ENCODE results near the gene TSNAX. TPM values are rescaled to one million over a fixed set of nuclear protein-coding genes. Genes with fewer than 3 reads are reported as not detected.

Gene TSNAX
- total RNA-seq, 1 donor from 2014 or later = 44.1 TPM

DNA sequence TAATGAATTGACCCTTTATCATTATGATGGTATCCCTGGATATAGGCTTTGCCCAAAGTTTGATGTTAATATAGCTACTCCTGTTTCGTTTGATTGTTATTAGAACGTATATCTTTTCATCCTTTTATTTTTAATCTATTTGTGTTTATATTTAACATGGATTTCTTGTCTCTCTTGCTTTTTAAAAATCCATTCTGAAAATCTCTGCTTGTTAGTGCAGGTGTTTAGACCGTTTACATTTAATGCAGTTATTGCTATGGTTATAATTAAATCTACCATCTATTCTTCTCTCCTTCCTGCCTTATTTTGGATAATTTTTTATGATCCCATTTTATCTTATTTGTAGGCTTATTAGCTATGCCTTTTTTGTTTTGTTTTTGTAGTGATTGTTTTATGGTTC lies 12.4 kb downstream of the TSNAX start:
- Mint-ChIP-seq H3K27ac (ENCODE audit: unreplicated experiment) (no peak overlapping the region), H3K4me3 (ENCODE audit: unreplicated experiment) (no peak overlapping the region), H3K36me3 (ENCODE audit: unreplicated experiment) (peaks cover 61% of the 10 kb centered on the region), H3K4me1 (ENCODE audit: unreplicated experiment) (peaks cover 6% of the 10 kb centered on the region), H3K27me3 (ENCODE audit: unreplicated experiment) (no peaks in the 10 kb centered on the region), H3K9me3 (ENCODE audit: unreplicated experiment) (peaks cover 7% of the 10 kb centered on the region)
- TF ChIP-seq, protein P1, sequence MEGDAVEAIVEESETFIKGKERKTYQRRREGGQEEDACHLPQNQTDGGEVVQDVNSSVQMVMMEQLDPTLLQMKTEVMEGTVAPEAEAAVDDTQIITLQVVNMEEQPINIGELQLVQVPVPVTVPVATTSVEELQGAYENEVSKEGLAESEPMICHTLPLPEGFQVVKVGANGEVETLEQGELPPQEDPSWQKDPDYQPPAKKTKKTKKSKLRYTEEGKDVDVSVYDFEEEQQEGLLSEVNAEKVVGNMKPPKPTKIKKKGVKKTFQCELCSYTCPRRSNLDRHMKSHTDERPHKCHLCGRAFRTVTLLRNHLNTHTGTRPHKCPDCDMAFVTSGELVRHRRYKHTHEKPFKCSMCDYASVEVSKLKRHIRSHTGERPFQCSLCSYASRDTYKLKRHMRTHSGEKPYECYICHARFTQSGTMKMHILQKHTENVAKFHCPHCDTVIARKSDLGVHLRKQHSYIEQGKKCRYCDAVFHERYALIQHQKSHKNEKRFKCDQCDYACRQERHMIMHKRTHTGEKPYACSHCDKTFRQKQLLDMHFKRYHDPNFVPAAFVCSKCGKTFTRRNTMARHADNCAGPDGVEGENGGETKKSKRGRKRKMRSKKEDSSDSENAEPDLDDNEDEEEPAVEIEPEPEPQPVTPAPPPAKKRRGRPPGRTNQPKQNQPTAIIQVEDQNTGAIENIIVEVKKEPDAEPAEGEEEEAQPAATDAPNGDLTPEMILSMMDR (IDR thresholded peaks at IDR 0.05) = no peak
- DNase-seq (ENCODE audit: extremely low spot score, unreplicated experiment) = no peak

DNA sequence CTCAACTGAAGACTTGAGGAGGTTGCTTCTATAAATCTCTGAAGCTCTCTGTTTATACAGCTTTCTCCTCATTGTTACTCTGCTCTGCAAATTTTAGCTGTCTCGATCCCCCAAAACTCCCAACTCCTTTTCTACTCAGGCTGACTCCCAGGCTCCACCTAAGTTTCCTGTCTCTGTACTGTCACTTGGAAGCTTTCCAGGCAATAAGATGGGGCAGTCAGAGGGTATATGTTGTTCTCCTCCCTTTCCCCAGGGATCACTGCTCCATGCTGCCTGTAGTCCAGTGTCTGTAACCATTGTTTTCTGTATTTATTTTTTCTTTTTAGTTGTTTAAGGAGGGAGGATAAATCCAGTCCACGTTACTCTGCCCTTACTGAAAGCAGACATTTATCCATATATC lies 13.4 kb downstream of the TSNAX start:
- peaks cover 7% of the 10 kb centered on the region for H3K9me3 Mint-ChIP-seq (ENCODE audit: unreplicated experiment)
- peak overlapping the region; percentile 70 for H3K27ac Mint-ChIP-seq (ENCODE audit: unreplicated experiment)
- H3K4me3 Mint-ChIP-seq (ENCODE audit: unreplicated experiment) = no peak overlapping the region
- peaks cover 6% of the 10 kb centered on the region for H3K4me1 Mint-ChIP-seq (ENCODE audit: unreplicated experiment)
- H3K27me3 Mint-ChIP-seq (ENCODE audit: unreplicated experiment) = no peaks in the 10 kb centered on the region
- peaks cover 61% of the 10 kb centered on the region for H3K36me3 Mint-ChIP-seq (ENCODE audit: unreplicated experiment)
- DNase-seq (ENCODE audit: extremely low spot score, unreplicated experiment) = no peak
- TF ChIP-seq, protein P1 (IDR thresholded peaks at IDR 0.05) = no peak

DNA sequence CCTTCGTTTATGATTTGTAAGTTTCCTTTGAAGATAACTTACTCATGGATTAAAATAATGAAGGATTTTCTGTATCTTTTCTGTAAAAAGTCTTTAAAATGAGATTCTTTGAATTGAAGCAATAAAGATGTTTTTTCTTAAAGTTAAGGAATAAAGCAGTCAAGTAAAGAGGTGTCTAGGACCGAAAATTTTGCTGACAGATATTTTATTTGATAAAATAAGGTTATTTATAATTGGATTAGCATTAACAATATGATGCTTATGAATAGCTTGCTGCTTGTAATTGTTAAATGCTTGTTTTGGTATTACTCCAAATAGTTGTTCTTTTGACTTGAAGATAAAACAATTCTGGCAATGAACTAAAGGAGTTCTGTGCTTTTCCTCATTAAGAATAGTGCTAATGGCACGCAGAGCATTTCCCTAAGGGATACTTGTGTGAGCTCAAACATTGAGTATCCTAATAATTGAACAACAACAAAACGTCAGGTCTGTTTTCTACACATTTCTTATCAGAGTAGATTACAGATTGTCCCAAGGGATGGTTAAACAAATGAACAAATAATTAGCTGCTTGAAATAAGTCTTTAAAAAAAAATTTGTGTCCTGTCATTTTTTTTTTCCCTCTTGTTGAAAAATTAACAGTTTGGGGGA lies 16.6 kb downstream of the TSNAX start:
- Mint-ChIP-seq H3K4me1 (ENCODE audit: unreplicated experiment) (peaks cover 6% of the 10 kb centered on the region), H3K9me3 (ENCODE audit: unreplicated experiment) (peaks cover 7% of the 10 kb centered on the region), H3K36me3 (ENCODE audit: unreplicated experiment) (peaks cover 43% of the 10 kb centered on the region), H3K4me3 (ENCODE audit: unreplicated experiment) (no peak overlapping the region), H3K27ac (ENCODE audit: unreplicated experiment) (no peak overlapping the region), H3K27me3 (ENCODE audit: unreplicated experiment) (no peaks in the 10 kb centered on the region)
- TF ChIP-seq, protein P1 (IDR thresholded peaks at IDR 0.05) = no peak
- DNase-seq (ENCODE audit: extremely low spot score, unreplicated experiment) = no peak

DNA sequence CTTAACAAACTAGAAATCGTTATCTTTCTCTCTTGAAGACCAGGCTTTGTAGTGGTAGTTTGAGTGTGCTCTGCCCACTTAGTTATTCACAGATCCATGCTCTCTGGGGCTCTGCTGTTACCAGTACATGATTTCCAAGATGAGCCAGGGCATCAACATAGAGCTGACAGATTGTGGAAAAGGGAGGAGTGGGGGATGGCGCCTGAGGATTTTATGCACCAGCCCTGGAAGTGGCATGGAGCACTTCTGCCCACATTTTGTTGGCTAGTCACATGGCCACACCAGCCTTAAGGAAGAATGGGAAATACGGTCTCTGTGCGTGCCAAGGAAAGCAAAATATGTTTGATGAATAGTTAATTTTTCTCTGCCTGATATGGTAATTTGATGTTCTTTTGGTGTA lies 18.2 kb downstream of the TSNAX start:
- H3K36me3 Mint-ChIP-seq (ENCODE audit: unreplicated experiment) = peaks cover 28% of the 10 kb centered on the region

DNA sequence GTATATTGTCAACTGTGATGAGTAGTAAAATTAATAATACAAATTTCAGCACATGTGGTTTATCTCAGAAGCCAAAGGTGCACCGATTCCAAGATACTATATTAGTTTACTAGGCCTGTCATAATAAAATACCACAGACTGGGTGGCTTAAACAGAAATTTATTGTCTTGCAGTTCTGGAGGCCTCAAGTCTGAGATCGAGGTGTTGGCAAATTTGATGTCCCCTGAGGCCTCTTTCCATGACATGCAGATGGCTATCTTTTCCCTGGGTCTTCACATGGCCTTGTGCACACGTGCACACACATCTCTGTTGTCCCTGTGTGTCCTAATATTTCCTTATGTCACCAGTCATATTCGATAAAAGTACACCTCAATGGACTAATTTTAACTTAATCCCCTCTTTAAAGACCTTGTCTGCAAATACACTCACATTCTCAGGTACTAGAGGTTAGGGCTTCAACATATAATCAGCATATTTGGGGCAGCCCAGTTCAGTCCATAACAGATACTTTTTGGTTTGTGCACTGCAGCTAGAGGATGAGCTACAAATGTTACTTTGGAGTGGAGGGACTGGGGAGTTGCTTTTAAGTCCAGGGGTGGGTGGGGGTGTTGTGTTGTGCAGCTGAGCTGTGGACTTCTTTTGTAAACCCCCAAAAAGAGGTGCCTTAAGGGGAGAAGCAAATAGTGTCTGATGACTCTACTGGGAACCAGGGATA lies 21.4 kb downstream of the TSNAX start:
- TF ChIP-seq, protein P1 (IDR thresholded peaks at IDR 0.05) = no peak
- H3K4me1 Mint-ChIP-seq (ENCODE audit: unreplicated experiment) = no peaks in the 10 kb centered on the region
- no peaks in the 10 kb centered on the region for H3K9me3 Mint-ChIP-seq (ENCODE audit: unreplicated experiment)
- H3K36me3 Mint-ChIP-seq (ENCODE audit: unreplicated experiment) = peaks cover 27% of the 10 kb centered on the region
- H3K27ac Mint-ChIP-seq (ENCODE audit: unreplicated experiment) = no peak overlapping the region
- no peak overlapping the region for H3K4me3 Mint-ChIP-seq (ENCODE audit: unreplicated experiment)
- DNase-seq (ENCODE audit: extremely low spot score, unreplicated experiment) = no peak
- H3K27me3 Mint-ChIP-seq (ENCODE audit: unreplicated experiment) = no peaks in the 10 kb centered on the region

More for the DNA sequence above, 18.2 kb downstream of the TSNAX start:
- Mint-ChIP-seq H3K27ac (ENCODE audit: unreplicated experiment) (no peak overlapping the region), H3K4me1 (ENCODE audit: unreplicated experiment) (peaks cover 4% of the 10 kb centered on the region), H3K9me3 (ENCODE audit: unreplicated experiment) (no peaks in the 10 kb centered on the region), H3K27me3 (ENCODE audit: unreplicated experiment) (no peaks in the 10 kb centered on the region), H3K4me3 (ENCODE audit: unreplicated experiment) (no peak overlapping the region)
- no peak for DNase-seq (ENCODE audit: extremely low spot score, unreplicated experiment)
- TF ChIP-seq, protein P1 (IDR thresholded peaks at IDR 0.05) = no peak

Measured in osteocyte (in vitro differentiated cells).